ENCODE measurements around the gene DHX9. TPM values are rescaled to one million over a fixed set of nuclear protein-coding genes. Genes with fewer than 3 reads are reported as not detected.

The DHX9 gene
- total RNA-seq, 4 donors from 2014 or later = 89.1 to 148 (median 109) TPM

GRCh38 chr1:182823220-182823619, 15.9 kb upstream of the DHX9 start:
- no peak overlapping the region for H3K27ac ChIP-seq
- H3K36me3 ChIP-seq = peaks cover 0 to 49% (median 0%) of the 10 kb centered on the region in 3 donors

GRCh38 chr1:182826892-182827291, 12.3 kb upstream of the DHX9 start:
- Histone ChIP-seq H3K9me3 (no peaks in the 10 kb centered on the region), H3K4me3 (no peak overlapping the region), H3K4me1 (no peaks in the 10 kb centered on the region), H3K36me3 (peaks cover 0 to 18% (median 0%) of the 10 kb centered on the region in 3 donors), H3K27me3 (no peaks in the 10 kb centered on the region), H3K27ac (no peak overlapping the region)
- DNase-seq (ENCODE audit: low spot score in 2 of 2) = no peak
- WGBS, 2 donors = 93 to 94% methylated on average over 2 of the region's 2 CpGs
- TF ChIP-seq EP300 (IDR thresholded peaks at IDR 0.05) (no peak), CTCF (IDR thresholded peaks at IDR 0.05) (no peak), POLR2A (IDR thresholded peaks at IDR 0.05) (no peak)

More at GRCh38 chr1:182823220-182823619, 15.9 kb upstream of the DHX9 start:
- WGBS, 2 donors = 70 to 88% methylated on average over 3 of the region's 3 CpGs
- Histone ChIP-seq H3K9me3 (no peaks in the 10 kb centered on the region), H3K4me1 (no peaks in the 10 kb centered on the region), H3K4me3 (no peak overlapping the region), H3K27me3 (no peaks in the 10 kb centered on the region)
- no peak for TF ChIP-seq CTCF (IDR thresholded peaks at IDR 0.05)
- TF ChIP-seq EP300 (IDR thresholded peaks at IDR 0.05) = no peak
- no peak for TF ChIP-seq POLR2A (IDR thresholded peaks at IDR 0.05)
- no peak for DNase-seq (ENCODE audit: low spot score in 2 of 2)

- H3K27ac ChIP-seq = no peak overlapping the region
- H3K36me3 ChIP-seq = peaks cover 0 to 13% (median 0%) of the 10 kb centered on the region in 3 donors
- 61 to 68% methylated on average over 5 of the region's 5 CpGs for WGBS, 2 donors
- H3K4me3 ChIP-seq = no peak overlapping the region
- no peaks in the 10 kb centered on the region for H3K9me3 ChIP-seq
- DNase-seq (ENCODE audit: low spot score in 2 of 2) = no peak
- no peaks in the 10 kb centered on the region for H3K27me3 ChIP-seq
- H3K4me1 ChIP-seq = no peaks in the 10 kb centered on the region
- no peak for TF ChIP-seq EP300 (IDR thresholded peaks at IDR 0.05)
- no peak for TF ChIP-seq POLR2A (IDR thresholded peaks at IDR 0.05)
- TF ChIP-seq CTCF (IDR thresholded peaks at IDR 0.05) = no peak
Measured at GRCh38 chr1:182829285-182829932, 9.7 kb upstream of the DHX9 start.

- no peak overlapping the region for H3K4me3 ChIP-seq
- H3K36me3 ChIP-seq = no peaks in the 10 kb centered on the region
- no peaks in the 10 kb centered on the region for H3K27me3 ChIP-seq
- H3K27ac ChIP-seq = no peak overlapping the region
- H3K9me3 ChIP-seq = no peaks in the 10 kb centered on the region
- no peak for DNase-seq (ENCODE audit: low spot score in 2 of 2)
- H3K4me1 ChIP-seq = no peaks in the 10 kb centered on the region
- TF ChIP-seq CTCF (IDR thresholded peaks at IDR 0.05) = no peak
- no peak for TF ChIP-seq POLR2A (IDR thresholded peaks at IDR 0.05)
Measured at GRCh38 chr1:182833271-182833670, 5.9 kb upstream of the DHX9 start.

- TF ChIP-seq POLR2A (IDR thresholded peaks at IDR 0.05) = no peak
- no peak for TF ChIP-seq CTCF (IDR thresholded peaks at IDR 0.05)
- no peak for TF ChIP-seq EP300 (IDR thresholded peaks at IDR 0.05)
- no peak for DNase-seq (ENCODE audit: low spot score in 2 of 2)
- Histone ChIP-seq H3K36me3 (no peaks in the 10 kb centered on the region), H3K27me3 (no peaks in the 10 kb centered on the region), H3K9me3 (no peaks in the 10 kb centered on the region), H3K4me3 (no peak overlapping the region), H3K4me1 (peaks cover 0 to 6% (median 0%) of the 10 kb centered on the region in 4 donors), H3K27ac (no peak overlapping the region)
- WGBS, 2 donors = 73 to 77% methylated on average over 2 of the region's 2 CpGs
Measured at GRCh38 chr1:182834326-182834725, 4.8 kb upstream of the DHX9 start.

Data from tibial nerve (tissue), 4 donors.